HCT116 (cell line): ENCODE measurements around the gene GADD45A. TPM values are rescaled to one million over a fixed set of nuclear protein-coding genes. Genes with fewer than 3 reads are reported as not detected.
"Not testable (repeated sequence)": the region's sequence is repeated elsewhere in the genome, so short reads cannot be mapped to it uniquely, and the experiment has no call there.

ENCODE experiments used
- ATAC-seq: fragments of 200-7000 bp; cut with Tn5 transposase; 2 replicates; pipeline ENCODE4 v1.9.1; 2020; ENCODE audit warnings: mild to moderate bottlenecking, moderate library complexity
- BruUV-seq: library from RNA; stranded (reverse); fragments of 400-500 nt; replicated peaks from 2 replicates; lab custom pipeline; 2021; lab: Mats Ljungman, UMichigan
- CTCF ChIA-PET: fragments of 300-600 bp; sonication (Branson Sonifier 250); formaldehyde crosslinking; loops from one replicate; lab custom pipeline; 2021; ENCODE audit warnings: antibody characterized with exemption; lab: Charles Lee
- POLR2A ChIA-PET: fragments of 300-600, 350-600 bp; sonication (Branson Sonifier 250); formaldehyde crosslinking; loops from one replicate; lab custom pipeline; 2021; ENCODE audit warnings: antibody characterized with exemption; lab: Charles Lee
- RAD21 ChIA-PET, 2 experiments: fragments of 300-600 bp; sonication (Branson Sonifier 250); formaldehyde crosslinking; loops; one replicate each; lab custom pipeline; 2023; ENCODE audit warnings: low total read pairs in 2 of 2; ENCODE audit not compliant: uncharacterized antibody in 2 of 2, unreplicated experiment in 2 of 2, low non-redundant PET in 1 of 2; lab: Charles Lee
- DNase-seq: peaks from one replicate; pipeline ENCODE4 v3.0.0-alpha.2; 2010; ENCODE audit warnings: low read depth, low spot score
- H2AFZ ChIP-seq: fragments of 200-600 bp; shearing (Covaris generic), sonication (generic); 2 replicates; pipeline ENCODE4 v1.6.1; 2017; ENCODE audit warnings: low read depth, mixed run types, mixed read lengths, antibody characterized with exemption, low read length; ENCODE audit not compliant: poor library complexity, severe bottlenecking
- H3K27ac ChIP-seq: 2 replicates; pipeline ENCODE4 v1.5.1; 2012; ENCODE audit warnings: low read depth, low read length
- H3K27me3 ChIP-seq: fragments of 200-600 bp; sonication (generic); 2 replicates; pipeline ENCODE4 v1.6.1; 2016; ENCODE audit warnings: mixed run types, low read length, mixed read lengths; ENCODE audit not compliant: insufficient read depth
- H3K36me3 ChIP-seq, 2 experiments: fragments of 200-500 bp in 1 of 2; fragments of 200-600 bp in 1 of 2; sonication (Bioruptor generic) in 1 of 2; sonication (generic) in 1 of 2; 2 replicates each; pipeline versions ENCODE4 v1.5.1 to v1.6.1; 2014 to 2016; ENCODE audit warnings: low read length in 2 of 2, inconsistent platforms in 1 of 2, mixed read lengths in 1 of 2, mixed run types in 1 of 2; ENCODE audit not compliant: insufficient read depth in 2 of 2, control insufficient read depth in 1 of 2
- H3K4me1 ChIP-seq, 2 experiments: fragments of 200-600 bp in 1 of 2; sonication (generic) in 1 of 2; 2 replicates each; pipeline versions ENCODE4 v1.5.1 to v1.6.1; 2012 to 2017; ENCODE audit warnings: low read length in 2 of 2, inconsistent platforms in 1 of 2, mild to moderate bottlenecking in 1 of 2, mixed read lengths in 1 of 2, mixed run types in 1 of 2, moderate library complexity in 1 of 2; ENCODE audit not compliant: insufficient read depth in 2 of 2, control insufficient read depth in 1 of 2
- H3K4me2 ChIP-seq: fragments of 200-600 bp; sonication (generic); 2 replicates; pipeline ENCODE4 v1.6.1; 2017; ENCODE audit warnings: mixed run types, low read length, mixed read lengths
- H3K4me3 ChIP-seq, 2 experiments: fragments of 200-600 bp in 1 of 2; sonication (generic) in 1 of 2; replicated peaks in 1 of 2; 2 replicates each; pipeline ENCODE4 v1.5.1; 2011 to 2016; ENCODE audit warnings: low read length in 2 of 2, control low read depth in 1 of 2, low read depth in 1 of 2, mild to moderate bottlenecking in 1 of 2, mixed read lengths in 1 of 2, mixed run types in 1 of 2
- H3K79me2 ChIP-seq: fragments of 200-600 bp; sonication (generic); 2 replicates; pipeline ENCODE4 v1.6.1; 2017; ENCODE audit warnings: mild to moderate bottlenecking, mixed run types, low read length, moderate library complexity, mixed read lengths; ENCODE audit not compliant: insufficient read depth
- H3K9ac ChIP-seq: fragments of 200-600 bp; sonication (generic); 2 replicates; pipeline ENCODE4 v1.6.1; 2016; ENCODE audit warnings: low read length, mixed read lengths
- H3K9me2 ChIP-seq: fragments of 200-600 bp; sonication (generic), shearing (Covaris generic); 2 replicates; pipeline ENCODE4 v1.6.1; 2017; ENCODE audit warnings: mixed run types, mild to moderate bottlenecking, moderate library complexity; ENCODE audit not compliant: insufficient read depth
- H3K9me3 ChIP-seq, 2 experiments: fragments of 200-500 bp in 1 of 2; fragments of 200-600 bp in 1 of 2; sonication (Bioruptor generic) in 1 of 2; sonication (generic) in 1 of 2; 2 replicates each; pipeline ENCODE4 v1.6.1; 2014 to 2017; ENCODE audit warnings: low read length in 2 of 2, mixed read lengths in 2 of 2, inconsistent platforms in 1 of 2, low read depth in 1 of 2, mild to moderate bottlenecking in 1 of 2, mixed run types in 1 of 2, moderate library complexity in 1 of 2; ENCODE audit not compliant: control insufficient read depth in 1 of 2, insufficient read depth in 1 of 2
- H4K20me1 ChIP-seq: fragments of 200-600 bp; sonication (generic), shearing (Covaris generic); 2 replicates; pipeline ENCODE4 v1.6.1; 2017; ENCODE audit warnings: mixed run types, mild to moderate bottlenecking, moderate library complexity; ENCODE audit not compliant: insufficient read depth
- CBX3 ChIP-seq: IDR thresholded peaks from 2 replicates; pipeline ENCODE4 v1.6.1; 2012; ENCODE audit warnings: low read depth
- EGR1 ChIP-seq: IDR thresholded peaks from 2 replicates; pipeline ENCODE4 v1.6.1; 2012; ENCODE audit warnings: low read depth
- EZH2 ChIP-seq: fragments of 200-600 bp; sonication (generic); IDR thresholded peaks from 2 replicates; pipeline ENCODE4 v1.6.1; 2017; ENCODE audit warnings: antibody characterized with exemption, mixed run types
- FOSL1 ChIP-seq: IDR thresholded peaks from 2 replicates; pipeline ENCODE4 v1.6.1; 2012; ENCODE audit warnings: low read depth
- JUND ChIP-seq: IDR thresholded peaks from 2 replicates; pipeline ENCODE4 v1.6.1; 2012
- MAX ChIP-seq: IDR thresholded peaks from 2 replicates; pipeline ENCODE4 v1.6.1; 2012
- RAD21 ChIP-seq: IDR thresholded peaks from 2 replicates; pipeline ENCODE4 v1.6.1; 2012; ENCODE audit warnings: low read depth, mild to moderate bottlenecking
- REST ChIP-seq: IDR thresholded peaks from 2 replicates; pipeline ENCODE4 v1.6.1; 2012; ENCODE audit warnings: low read depth
- SIN3A ChIP-seq: IDR thresholded peaks from 2 replicates; pipeline ENCODE4 v1.6.1; 2012; ENCODE audit warnings: low read depth
- SRF ChIP-seq: IDR thresholded peaks from 2 replicates; pipeline ENCODE4 v1.6.1; 2012; ENCODE audit warnings: low read depth
- ZBTB33 ChIP-seq: IDR thresholded peaks from 2 replicates; pipeline ENCODE4 v1.6.1; 2011; ENCODE audit warnings: mild to moderate bottlenecking, low read length, moderate library complexity; ENCODE audit not compliant: insufficient replicate concordance; ENCODE audit errors: extremely low read depth
- ZFX ChIP-seq: fragments of 450-650 bp; IDR thresholded peaks from 2 replicates; pipeline ENCODE4 v1.6.1; 2017
- ZNF274 ChIP-seq: fragments of 200-500 bp; sonication (Bioruptor generic); IDR thresholded peaks from 2 replicates; pipeline ENCODE4 v1.6.1; 2014; ENCODE audit warnings: mild to moderate bottlenecking, low read depth, low read length, inconsistent platforms
- intact Hi-C: fragments of 100-400 bp; cut with micrococcal nuclease; formaldehyde crosslinking; loops from 2 replicates; pipeline ENCODE4 v1.10.0; 2022
- total RNA-seq: library from RNA; stranded (reverse); gene quantifications from one replicate; pipeline ENCODE4 v1.2.1, GENCODE V29; 2021; ENCODE audit not compliant: unreplicated experiment

The GADD45A gene
- total RNA-seq, 1 experiment from 2014 or later, result 105 TPM

GRCh38 chr1:67729872-67730271, 44.9 kb downstream of the GADD45A start (continued):
- no peak for TF ChIP-seq REST

- H3K36me3 ChIP-seq, BruUV-seq, POLR2A ChIA-PET, H3K27ac ChIP-seq, H3K79me2 ChIP-seq, H3K9me3 ChIP-seq, RAD21 ChIA-PET, H2AFZ ChIP-seq, H4K20me1 ChIP-seq, ATAC-seq, H3K4me3 ChIP-seq, intact Hi-C loops, H3K27me3 ChIP-seq, H3K9me2 ChIP-seq, H3K9ac ChIP-seq, DNase-seq, H3K4me2 ChIP-seq: not testable (repeated sequence)
- peaks cover 4 to 19% of the 10 kb centered on the region in 2 experiments; a peak in 3 of 4 replicates for H3K4me1 ChIP-seq
- CTCF ChIA-PET, result interaction anchor here (1.0 kb wide), 1 partner anchor 36 kb away, joined by 3 read pairs; no protein-coding TSS in a partner anchor
These were observed 45.3 kb downstream of the GADD45A start for GRCh38 chr1:67730312-67730711.

- H3K4me2 ChIP-seq, result no peak overlapping the region
- TF ChIP-seq RAD21, result no peak
- TF ChIP-seq ZFX, result no peak
- TF ChIP-seq SIN3A, result no peak
- no peak for TF ChIP-seq FOSL1
- no peak for TF ChIP-seq ZBTB33
- TF ChIP-seq EZH2, result no peak
- no peak for TF ChIP-seq ZNF274
- TF ChIP-seq JUND, result no peak
- TF ChIP-seq CBX3, result no peak
- no peak for TF ChIP-seq SRF
- no peak for TF ChIP-seq MAX
- no peak for TF ChIP-seq EGR1
These were observed 46.3 kb downstream of the GADD45A start for GRCh38 chr1:67731322-67731721.

More at GRCh38 chr1:67731322-67731721, 46.3 kb downstream of the GADD45A start:
- DNase-seq (no peak), ATAC-seq (no peak)
- RAD21 ChIA-PET, result no interaction called here
- Histone ChIP-seq H3K79me2 (no peaks in the 10 kb centered on the region), H4K20me1 (no peaks in the 10 kb centered on the region), H3K36me3 (no peaks in the 10 kb centered on the region), H3K9me3 (no peaks in the 10 kb centered on the region), H3K9ac (no peak overlapping the region), H2AFZ (no peak overlapping the region), H3K4me1 (peaks cover 10 to 19% of the 10 kb centered on the region in 2 experiments), H3K9me2 (no peaks in the 10 kb centered on the region), H3K27me3 (no peaks in the 10 kb centered on the region), H3K4me3 (no peak overlapping the region), H3K27ac (no peak overlapping the region)
- CTCF ChIA-PET, result no interaction called here
- intact Hi-C loops, result no loop called here
- BruUV-seq, result no TSS peak
- POLR2A ChIA-PET, result no interaction called here
